GM19463 (cell line): ENCODE measurements around the gene ONECUT3.

Experiments used
- ATAC-seq: cut with Tn5 transposase; IDR thresholded peaks from one replicate; pipeline ENCODE4 v1.9.1; 2021; ENCODE audit warnings: mild to moderate bottlenecking, moderate library complexity; ENCODE audit not compliant: unreplicated experiment

The ONECUT3 gene

GRCh38 chr19:1739960-1740629 lies 13.2 kb upstream of the ONECUT3 start:
- ATAC-seq, result no peak

- no peak for ATAC-seq
Measured at GRCh38 chr19:1742989-1743696, 10.2 kb upstream of the ONECUT3 start.

GRCh38 chr19:1744133-1744665 lies 9.1 kb upstream of the ONECUT3 start:
- no peak for ATAC-seq

GRCh38 chr19:1744822-1745563 lies 8.3 kb upstream of the ONECUT3 start:
- ATAC-seq, result no peak

- no peak for ATAC-seq
Measured at GRCh38 chr19:1745589-1746031, 7.7 kb upstream of the ONECUT3 start.

- no peak for ATAC-seq
Measured at GRCh38 chr19:1746401-1747284, 6.7 kb upstream of the ONECUT3 start.

GRCh38 chr19:1747285-1748114 lies 5.8 kb upstream of the ONECUT3 start:
- no peak for ATAC-seq

GRCh38 chr19:1748115-1748872 lies 5.0 kb upstream of the ONECUT3 start:
- no peak for ATAC-seq

- no peak for ATAC-seq
Measured at GRCh38 chr19:1748873-1749341, 4.4 kb upstream of the ONECUT3 start.

- ATAC-seq, result no peak
Measured at GRCh38 chr19:1749373-1750342, 3.6 kb upstream of the ONECUT3 start.

- ATAC-seq, result no peak
Measured at GRCh38 chr19:1750343-1751021, 2.8 kb upstream of the ONECUT3 start.

GRCh38 chr19:1751367-1752008 lies 1.8 kb upstream of the ONECUT3 start:
- no peak for ATAC-seq

GRCh38 chr19:1752009-1752756 lies 1.1 kb upstream of the ONECUT3 start:
- no peak for ATAC-seq

GRCh38 chr19:1754018-1754635 lies 821 bp downstream of the ONECUT3 start:
- ATAC-seq, result no peak

GRCh38 chr19:1754636-1755466 lies 1.5 kb downstream of the ONECUT3 start:
- no peak for ATAC-seq
